Thoracic aorta endothelial cell (primary cell): ENCODE measurements around the gene REPS1. TPM values are rescaled to one million over a fixed set of nuclear protein-coding genes. Genes with fewer than 3 reads are reported as not detected.

ENCODE experiments used
- total RNA-seq: library from RNA; depleted of rRNA; stranded (reverse); fragments of >200 nt; gene quantifications from 2 replicates; pipeline ENCODE4 v1.2.3, GENCODE V29; 2012

REPS1 gene
- total RNA-seq = 47.3 and 52.6 TPM in 2 replicates

GRCh38 chr6:138987643-138988468 is at the start of gene REPS1:
Gene REPS1 (minus strand): TSS chr6:138988253. CDS start chr6:138987682, 571 bp downstream.

GRCh38 chr6:139028658-139029469 is 40.8 kb upstream of the REPS1 start, which contains the start of gene ABRACL:
Gene ABRACL (plus strand): TSS chr6:139028745. CDS start chr6:139034161, 5,416 bp downstream.

Other genes with a start within 250 kb of the REPS1 start
- 12.5 and 13.7 TPM in 2 replicates for gene CCDC28A, start 214.5 kb downstream of the REPS1 start, total RNA-seq
- gene ECT2L, start 192.2 kb downstream of the REPS1 start, total RNA-seq = not detected in 2 replicates
- gene ABRACL, start 40.5 kb upstream of the REPS1 start, total RNA-seq = 117 and 123 TPM in 2 replicates
- gene HECA, start 146.8 kb upstream of the REPS1 start, total RNA-seq = 27.3 and 36.8 TPM in 2 replicates